ENCODE results near the gene COL23A1. TPM values are rescaled to one million over a fixed set of nuclear protein-coding genes. Genes with fewer than 3 reads are reported as not detected.

Gene COL23A1
- total RNA-seq, 1 experiment from 2014 or later, result 15.0 TPM

- H3K4me1 Mint-ChIP-seq, result peaks cover 3% of the 10 kb centered on the region; the same call in 1 of the 2 replicates
- ChIA-PET POLR2A (no interaction called here), CTCF (interaction anchor here (1.0 to 3.3 kb wide), 3 partner anchors 12 to 40 kb away, joined by 3 to 24 read pairs (median 5); no protein-coding TSS in a partner anchor)
- no peaks in the 10 kb centered on the region for H3K27me3 Mint-ChIP-seq (ENCODE audit: low read depth)
- TF ChIP-seq ATF6 (CRISPR knock-in tag; IDR thresholded peaks at IDR 0.05), result no peak
- no peak for TF ChIP-seq ESRRA (CRISPR knock-in tag; IDR thresholded peaks at IDR 0.05; ENCODE audit: borderline replicate concordance)
- no peak for TF ChIP-seq ATF2 (CRISPR knock-in tag; IDR thresholded peaks at IDR 0.05; ENCODE audit: borderline replicate concordance, low read depth)
- no peak for TF ChIP-seq FOXK1 (CRISPR knock-in tag; IDR thresholded peaks at IDR 0.05)
- TF ChIP-seq FOXJ3 (CRISPR knock-in tag; IDR thresholded peaks at IDR 0.05; ENCODE audit: borderline replicate concordance), result no peak
- TF ChIP-seq PREB (CRISPR knock-in tag; IDR thresholded peaks at IDR 0.05; ENCODE audit: borderline replicate concordance), result no peak
- TF ChIP-seq SMAD4 (CRISPR knock-in tag; IDR thresholded peaks at IDR 0.05), result no peak
- TF ChIP-seq IRF2 (CRISPR knock-in tag; IDR thresholded peaks at IDR 0.05; ENCODE audit: borderline replicate concordance, low read depth), result no peak
- no peak for TF ChIP-seq SP1 (CRISPR knock-in tag; conservative IDR thresholded peaks at IDR 0.05)
- no peak for TF ChIP-seq ZBTB43 (CRISPR knock-in tag; IDR thresholded peaks at IDR 0.05)
- H3K9me3 Mint-ChIP-seq, result no peaks in the 10 kb centered on the region
- no peak for DNase-seq (ENCODE audit: low spot score)
- H3K4me3 Mint-ChIP-seq, result no peak overlapping the region
- no peak for ATAC-seq
- H3K27ac Mint-ChIP-seq, result no peak overlapping the region
- no peaks in the 10 kb centered on the region for H3K36me3 Mint-ChIP-seq
Observed at GRCh38 chr5:178246624-178247279, 343.4 kb downstream of the COL23A1 start.

GRCh38 chr5:178245389-178245788, 344.8 kb downstream of the COL23A1 start:
- CTCF ChIA-PET, result no interaction called here
- Mint-ChIP-seq H3K36me3 (no peaks in the 10 kb centered on the region), H3K4me3 (no peak overlapping the region), H3K27ac (no peak overlapping the region), H3K27me3 (ENCODE audit: low read depth) (no peaks in the 10 kb centered on the region), H3K4me1 (peaks cover 3% of the 10 kb centered on the region; the same call in 1 of the 2 replicates), H3K9me3 (no peaks in the 10 kb centered on the region)
- no peak for DNase-seq (ENCODE audit: low spot score)
- TF ChIP-seq SP1 (CRISPR knock-in tag; conservative IDR thresholded peaks at IDR 0.05), result no peak
- TF ChIP-seq ZNF219 (CRISPR knock-in tag; IDR thresholded peaks at IDR 0.05; ENCODE audit: borderline replicate concordance), result no peak
- no peak for TF ChIP-seq FOXP4 (CRISPR knock-in tag; IDR thresholded peaks at IDR 0.05)
- no peak for TF ChIP-seq TEAD4 (CRISPR knock-in tag; IDR thresholded peaks at IDR 0.05)
- no peak for ATAC-seq
- POLR2A ChIA-PET, result no interaction called here

- H3K27ac Mint-ChIP-seq, result no peak overlapping the region
- H3K27me3 Mint-ChIP-seq (ENCODE audit: low read depth), result no peaks in the 10 kb centered on the region
- H3K4me1 Mint-ChIP-seq, result peaks cover 3% of the 10 kb centered on the region; the same call in 1 of the 2 replicates
- ATAC-seq (no peak), DNase-seq (ENCODE audit: low spot score) (no peak)
- TF ChIP-seq ZNF317 (CRISPR knock-in tag; IDR thresholded peaks at IDR 0.05; ENCODE audit: borderline replicate concordance, low read depth) (no peak), ATF3 (CRISPR knock-in tag; conservative IDR thresholded peaks at IDR 0.05) (no peak), NFE2L1 (CRISPR knock-in tag; IDR thresholded peaks at IDR 0.05) (no peak)
- H3K9me3 Mint-ChIP-seq, result no peaks in the 10 kb centered on the region
- H3K36me3 Mint-ChIP-seq, result no peaks in the 10 kb centered on the region
- no peak overlapping the region for H3K4me3 Mint-ChIP-seq
- ChIA-PET CTCF (no interaction called here), POLR2A (no interaction called here)
Observed at GRCh38 chr5:178244576-178244975, 345.6 kb downstream of the COL23A1 start.
